ENCODE data around the gene ALS2CL. TPM values are rescaled to one million over a fixed set of nuclear protein-coding genes. Genes with fewer than 3 reads are reported as not detected.

Gene ALS2CL
- total and polyA plus RNA-seq, 2 donors (not counting 3 experiments of a cell fraction or from before 2014, with no cell fraction given), result 7.8 to 10.1 TPM

GRCh38 chr3:46737329-46737731 is 43.9 kb upstream of the ALS2CL start:
- no peak overlapping the region for H2AFZ ChIP-seq (ENCODE audit: low read depth, low read length)
- DNase-seq (ENCODE audit: low read depth, low spot score) (no peak), FAIRE-seq (no peak)
- H3K4me1 ChIP-seq (ENCODE audit: control insufficient read depth, extremely low read depth, insufficient read depth, low read length), result no peaks in the 10 kb centered on the region
- H3K4me2 ChIP-seq (ENCODE audit: insufficient read depth, low read length), result no peak overlapping the region
- H3K4me3 ChIP-seq (replicated peaks in 1 of 3; ENCODE audit: insufficient read depth in 1 of 3, low read depth in 1 of 3, low read length in 3 of 3), result no peak overlapping the region
- TF ChIP-seq EZH2 (IDR thresholded peaks at IDR 0.05; ENCODE audit: borderline replicate concordance, low read depth, low read length, severe bottlenecking), result no peak
- TF ChIP-seq MYC (IDR thresholded peaks at IDR 0.05; ENCODE audit: low read depth, low read length), result no peak
- no peak for TF ChIP-seq POLR2AphosphoS5 (IDR thresholded peaks at IDR 0.05; ENCODE audit: insufficient read depth, low read depth, low read length)
- TF ChIP-seq MAX (IDR thresholded peaks at IDR 0.05; ENCODE audit: insufficient read depth, insufficient read length), result no peak
- TF ChIP-seq GATA2 (IDR thresholded peaks at IDR 0.05; ENCODE audit: insufficient read depth, insufficient read length, low read depth, low read length), result no peak
- TF ChIP-seq CTCF (IDR thresholded peaks at IDR 0.05; ENCODE audit: extremely low read depth in 1 of 2, insufficient read depth in 1 of 2, low read depth in 1 of 2, low read length in 2 of 2), result no peak
- H3K36me3 ChIP-seq (ENCODE audit: control insufficient read depth in 2 of 2, extremely low read depth in 1 of 2, insufficient read depth in 2 of 2, low read length in 2 of 2), result no peaks in the 10 kb centered on the region
- intact Hi-C loops (cut with micrococcal nuclease), result no loop called here
- BruUV-seq (replicated peaks), result no TSS peak
- H3K79me2 ChIP-seq (ENCODE audit: control insufficient read depth, insufficient read depth, low read length), result no peaks in the 10 kb centered on the region
- H3K9me1 ChIP-seq (replicated peaks; ENCODE audit: control insufficient read depth, extremely low read depth, insufficient read depth, low read length), result no peaks in the 10 kb centered on the region
- H4K20me1 ChIP-seq (replicated peaks; ENCODE audit: control insufficient read depth, extremely low read depth, insufficient read depth, low read length), result no peaks in the 10 kb centered on the region
- H3K9ac ChIP-seq (replicated peaks; ENCODE audit: extremely low read depth, insufficient read depth, low read length), result no peak overlapping the region
- peaks cover 0 to 4% of the 10 kb centered on the region in 2 experiments for H3K27me3 ChIP-seq (ENCODE audit: control insufficient read depth in 2 of 2, insufficient read depth in 2 of 2, low read length in 2 of 2)
- no peak overlapping the region for H3K27ac ChIP-seq (ENCODE audit: insufficient read depth, low read depth, low read length)
- CTCF ChIA-PET, result interaction anchor here (1.0 to 1.7 kb wide), 4 partner anchors 8 to 158 kb away, joined by 3 to 5 read pairs (median 4); no protein-coding TSS in a partner anchor
- no peaks in the 10 kb centered on the region for H3K9me3 ChIP-seq (replicated peaks; ENCODE audit: control insufficient read depth, insufficient read depth, low read length)
- POLR2A ChIA-PET, result no interaction called here
- dilution Hi-C loops (cut with MboI; ENCODE audit: extremely low pct_ligation_motif_present, low sequenced_read_pairs), result no loop called here

All from endothelial cell of umbilical vein (primary cell).